Kidney (tissue), 14 donors: Measurements from ENCODE around the gene USP21. TPM values are rescaled to one million over a fixed set of nuclear protein-coding genes. Genes with fewer than 3 reads are reported as not detected.

Experiments used
- DNase-seq, 5 donors: peaks; one replicate each; pipeline ENCODE4 v3.0.0-alpha.2; 2013 to 2020
- FAIRE-seq: peaks from 2 replicates; lab custom pipeline; 2012; peaks lifted over from hg19 to GRCh38; lab: Jason Lieb, UNC
- H3K27ac ChIP-seq, 2 donors: one replicate each; pipeline ENCODE4 v1.7.0; 2013; ENCODE audit warnings: low read depth in 2 of 2, low read length in 2 of 2, inconsistent platforms in 1 of 2
- H3K27me3 ChIP-seq: one replicate; pipeline ENCODE4 v1.7.1; 2013; ENCODE audit warnings: low read length, inconsistent platforms; ENCODE audit not compliant: control insufficient read depth, insufficient read depth
- H3K36me3 ChIP-seq, 3 donors: one replicate each; pipeline versions ENCODE4 v1.7.0 to v1.7.1; 2013; ENCODE audit warnings: low read length in 3 of 3, control low read depth in 1 of 3, inconsistent platforms in 1 of 3; ENCODE audit not compliant: insufficient read depth in 3 of 3, control insufficient read depth in 2 of 3
- H3K4me1 ChIP-seq, 3 donors: one replicate each; pipeline versions ENCODE4 v1.7.0 to v1.7.1; 2013; ENCODE audit warnings: low read length in 3 of 3, inconsistent platforms in 1 of 3, low read depth in 1 of 3; ENCODE audit not compliant: control insufficient read depth in 2 of 3, insufficient read depth in 2 of 3
- H3K4me3 ChIP-seq, 3 donors: one replicate each; pipeline versions ENCODE4 v1.7.0 to v1.8.1; 2013; ENCODE audit warnings: low read length in 3 of 3, control low read depth in 1 of 3, inconsistent platforms in 1 of 3
- H3K9ac ChIP-seq, 3 donors: one replicate each; pipeline versions ENCODE4 v1.7.0 to v1.7.1; 2013; ENCODE audit warnings: low read length in 3 of 3, control low read depth in 1 of 3, inconsistent platforms in 1 of 3
- H3K9me3 ChIP-seq, 3 donors: one replicate each; pipeline versions ENCODE4 v1.7.0 to v1.7.1; 2013; ENCODE audit warnings: low read length in 3 of 3, control low read depth in 1 of 3, inconsistent platforms in 1 of 3; ENCODE audit not compliant: control insufficient read depth in 2 of 3, insufficient read depth in 1 of 3
- intact Hi-C: fragments of 100-400 bp; cut with DNase I; formaldehyde crosslinking; loops from one replicate; pipeline ENCODE4 v1.11.1; 2022
- polyA plus RNA-seq: library from polyadenylated mRNA; stranded (reverse); fragments of 350-450 nt; fragmentation: Illumina TruSeq; extraction: RNeasy Lipid Tissue Mini Kit (QIAGEN cat#74804); gene quantifications from one replicate; pipeline ENCODE4 v1.2.3, GENCODE V29; 2014; ENCODE audit warnings: low read depth, low replicate concordance; ENCODE audit not compliant: insufficient read depth
- total RNA-seq: library from RNA; stranded (reverse); fragmentation: NEBNext Ultra II Directional; extraction: Animal tissue kit (Norgen Biotek cat#: 25700); gene quantifications from one replicate; pipeline ENCODE4 v1.2.1, GENCODE V29; 2021
- TF ChIP-seq, protein P1 (sequence below): IDR thresholded peaks from 3 replicates; pipeline ENCODE4 v1.5.1; 2012; ENCODE audit warnings: mild to moderate bottlenecking, moderate library complexity, borderline replicate concordance; ENCODE audit not compliant: insufficient read depth; ENCODE audit errors: extremely low read depth
- donor health status: control.
- donor health status: control.
- donor health status: control.
- donor health status: control.
- donor health status: control.
- donor health status: DM: yes; HTN: yes; CAD: no.
- donor health status: Normal renal cell carcinoma (clear cell type).

USP21 gene
- total and polyA plus RNA-seq, 2 donors from 2014 or later, result 26.3 to 27.7 TPM

DNA sequence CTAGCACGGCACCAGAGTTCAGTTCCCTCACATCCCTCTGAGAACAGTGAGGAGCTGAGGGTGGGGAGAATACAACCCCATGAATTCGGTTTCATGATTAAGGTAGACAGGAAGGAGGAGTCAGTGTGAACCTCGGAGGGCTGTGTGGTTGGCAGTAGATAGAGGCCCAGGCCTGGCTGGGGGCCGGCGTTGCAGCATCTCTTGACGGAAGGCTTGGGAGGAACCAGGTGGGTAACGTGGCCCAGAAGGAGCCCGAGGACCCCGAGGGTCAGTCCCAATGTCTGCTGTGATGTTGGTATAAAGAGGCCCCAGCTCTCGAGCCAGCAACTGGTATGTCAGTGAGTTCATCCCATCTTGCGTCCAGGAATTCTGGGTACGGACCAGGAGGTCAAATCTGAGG, 12.4 kb downstream of the USP21 start:
- no peaks in the 10 kb centered on the region for H3K27me3 ChIP-seq
- no peaks in the 10 kb centered on the region for H3K9me3 ChIP-seq
- H3K36me3 ChIP-seq, result peaks cover 11 to 62% (median 20%) of the 10 kb centered on the region in 3 donors
- FAIRE-seq, result no peak
- intact Hi-C loops, result no loop called here
- H3K27ac ChIP-seq, result peak overlapping the region in 1 of 2 donors; percentile 49
- no peak for DNase-seq
- H3K4me3 ChIP-seq, result no peak overlapping the region
- H3K9ac ChIP-seq, result no peak overlapping the region
- H3K4me1 ChIP-seq, result peaks cover 0 to 22% (median 12%) of the 10 kb centered on the region in 3 donors
- TF ChIP-seq, protein P1, sequence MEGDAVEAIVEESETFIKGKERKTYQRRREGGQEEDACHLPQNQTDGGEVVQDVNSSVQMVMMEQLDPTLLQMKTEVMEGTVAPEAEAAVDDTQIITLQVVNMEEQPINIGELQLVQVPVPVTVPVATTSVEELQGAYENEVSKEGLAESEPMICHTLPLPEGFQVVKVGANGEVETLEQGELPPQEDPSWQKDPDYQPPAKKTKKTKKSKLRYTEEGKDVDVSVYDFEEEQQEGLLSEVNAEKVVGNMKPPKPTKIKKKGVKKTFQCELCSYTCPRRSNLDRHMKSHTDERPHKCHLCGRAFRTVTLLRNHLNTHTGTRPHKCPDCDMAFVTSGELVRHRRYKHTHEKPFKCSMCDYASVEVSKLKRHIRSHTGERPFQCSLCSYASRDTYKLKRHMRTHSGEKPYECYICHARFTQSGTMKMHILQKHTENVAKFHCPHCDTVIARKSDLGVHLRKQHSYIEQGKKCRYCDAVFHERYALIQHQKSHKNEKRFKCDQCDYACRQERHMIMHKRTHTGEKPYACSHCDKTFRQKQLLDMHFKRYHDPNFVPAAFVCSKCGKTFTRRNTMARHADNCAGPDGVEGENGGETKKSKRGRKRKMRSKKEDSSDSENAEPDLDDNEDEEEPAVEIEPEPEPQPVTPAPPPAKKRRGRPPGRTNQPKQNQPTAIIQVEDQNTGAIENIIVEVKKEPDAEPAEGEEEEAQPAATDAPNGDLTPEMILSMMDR, result no peak

DNA sequence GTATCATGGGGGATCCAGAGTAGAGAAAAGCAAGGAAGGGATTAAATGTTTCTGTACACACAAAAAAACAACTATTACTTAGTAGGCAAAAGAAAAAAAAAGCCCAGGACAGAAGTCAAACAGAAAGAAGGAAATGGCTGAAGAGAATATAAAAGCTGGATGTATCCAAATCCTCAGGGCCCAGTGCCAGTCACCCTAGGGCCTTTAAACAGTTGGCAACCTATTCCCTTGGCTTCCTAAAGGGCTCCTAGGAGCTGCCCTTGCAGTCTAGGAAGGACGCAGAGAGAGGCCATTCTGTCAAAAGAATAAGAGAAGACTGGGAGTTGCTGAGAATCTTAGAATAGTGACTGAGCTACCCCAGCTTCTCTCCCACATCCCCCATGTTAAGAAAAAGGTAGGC, 13.0 kb downstream of the USP21 start:
- DNase-seq (no peak), FAIRE-seq (no peak)
- Histone ChIP-seq H3K4me1 (peaks cover 0 to 15% (median 12%) of the 10 kb centered on the region in 3 donors), H3K27me3 (no peaks in the 10 kb centered on the region), H3K27ac (peak overlapping the region in 1 of 2 donors; percentile 49), H3K9me3 (no peaks in the 10 kb centered on the region), H3K36me3 (peaks cover 11 to 62% (median 20%) of the 10 kb centered on the region in 3 donors), H3K4me3 (no peak overlapping the region), H3K9ac (no peak overlapping the region)
- TF ChIP-seq, protein P1, result no peak
- intact Hi-C loops, result no loop called here

DNA sequence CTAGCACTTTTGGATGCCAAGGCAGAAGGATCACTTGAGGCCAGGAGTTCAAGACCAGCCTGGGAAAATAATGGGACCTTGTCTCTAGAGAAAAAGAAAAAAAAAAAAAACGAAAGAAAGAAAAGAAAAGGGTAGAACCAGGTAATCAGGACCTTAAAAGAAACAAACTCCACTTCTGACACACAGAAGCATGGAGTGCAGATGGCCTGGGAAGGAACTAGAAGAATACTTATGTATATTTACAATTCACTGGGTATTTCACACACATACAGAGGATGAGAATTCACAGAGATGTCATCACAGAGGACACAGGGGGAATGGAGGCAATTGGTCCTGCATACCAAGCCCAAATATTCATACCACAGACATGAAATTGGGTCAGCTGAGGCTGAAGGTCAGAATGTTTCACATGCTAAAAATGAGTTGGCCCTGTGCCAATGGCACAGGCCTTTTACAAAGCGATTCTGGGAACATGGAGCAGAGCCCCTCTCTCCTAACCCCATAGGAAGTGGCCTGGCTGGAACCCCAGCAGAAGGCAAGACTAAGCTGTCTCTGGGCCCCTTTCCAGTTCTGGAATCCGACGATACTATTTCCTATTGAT, 13.6 kb downstream of the USP21 start:
- H3K9ac ChIP-seq, result peak overlapping the region in 2 of 3 donors; percentile 36 to 39
- H3K27me3 ChIP-seq, result no peaks in the 10 kb centered on the region
- intact Hi-C loops, result no loop called here
- H3K4me1 ChIP-seq, result peaks cover 0 to 20% (median 12%) of the 10 kb centered on the region in 3 donors
- peak overlapping the region; percentile 45 to 74 for H3K27ac ChIP-seq
- TF ChIP-seq, protein P1, result no peak
- H3K36me3 ChIP-seq, result peaks cover 11 to 62% (median 20%) of the 10 kb centered on the region in 3 donors
- no peak overlapping the region for H3K4me3 ChIP-seq
- H3K9me3 ChIP-seq, result no peaks in the 10 kb centered on the region
- FAIRE-seq (no peak), DNase-seq (peak in 1 of 5 donors; percentile 79)
